ENCODE data around the gene DENND6A. TPM values are rescaled to one million over a fixed set of nuclear protein-coding genes. Genes with fewer than 3 reads are reported as not detected.

The DENND6A gene
- total and polyA plus RNA-seq, 2 donors = 12.9 to 68.3 TPM

Small RNA genes lying within 50 kb of the gene (small RNA-seq; reads per million reads assigned to genes)
- gene RNU6ATAC26P = not detected

Other genes starting within 250 kb of the DENND6A start
- gene DNAH12, start 148.7 kb downstream of the DENND6A start, total RNA-seq = 0.37 TPM
- 0.01 TPM for gene DNAH12, start 148.7 kb downstream of the DENND6A start, polyA plus RNA-seq
- gene PDE12, start 136.8 kb downstream of the DENND6A start, total RNA-seq = 9.4 TPM
- 10.2 TPM for gene PDE12, start 136.8 kb downstream of the DENND6A start, polyA plus RNA-seq
- 296 TPM for gene ARF4, start 95.7 kb downstream of the DENND6A start, total RNA-seq
- gene ARF4, start 95.7 kb downstream of the DENND6A start, polyA plus RNA-seq = 129 TPM
- gene SLMAP, start 63.2 kb upstream of the DENND6A start, total RNA-seq = 559 TPM
- gene SLMAP, start 63.2 kb upstream of the DENND6A start, polyA plus RNA-seq = 242 TPM

Data from urinary bladder (tissue), 2 donors.